ENCODE results near the gene KCTD10.

Gene KCTD10

DNA sequence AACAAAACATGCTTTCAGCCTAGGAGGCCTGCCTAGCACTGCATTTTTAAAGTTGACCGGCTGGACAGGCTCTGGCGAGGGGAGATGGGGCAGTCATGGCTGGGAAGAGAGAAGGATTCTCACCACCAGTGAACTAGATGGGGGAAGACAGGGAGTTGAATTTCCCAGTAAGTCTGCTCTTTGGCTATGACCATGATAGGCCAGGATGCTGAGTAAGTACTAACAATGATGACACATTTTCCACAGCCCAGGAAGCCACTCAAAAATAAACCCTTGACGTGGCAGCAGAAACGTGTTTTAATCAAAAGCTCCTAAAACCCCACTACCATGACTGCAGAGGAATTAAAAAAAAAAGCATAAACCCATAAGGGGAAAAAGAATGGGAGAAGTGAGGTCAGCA, 19.0 kb downstream of the KCTD10 start:
- H3K27ac ChIP-seq, result no peak overlapping the region
- TF ChIP-seq ZFX (IDR thresholded peaks at IDR 0.05; ENCODE audit: borderline replicate concordance), result no peak
- TF ChIP-seq, protein P1, sequence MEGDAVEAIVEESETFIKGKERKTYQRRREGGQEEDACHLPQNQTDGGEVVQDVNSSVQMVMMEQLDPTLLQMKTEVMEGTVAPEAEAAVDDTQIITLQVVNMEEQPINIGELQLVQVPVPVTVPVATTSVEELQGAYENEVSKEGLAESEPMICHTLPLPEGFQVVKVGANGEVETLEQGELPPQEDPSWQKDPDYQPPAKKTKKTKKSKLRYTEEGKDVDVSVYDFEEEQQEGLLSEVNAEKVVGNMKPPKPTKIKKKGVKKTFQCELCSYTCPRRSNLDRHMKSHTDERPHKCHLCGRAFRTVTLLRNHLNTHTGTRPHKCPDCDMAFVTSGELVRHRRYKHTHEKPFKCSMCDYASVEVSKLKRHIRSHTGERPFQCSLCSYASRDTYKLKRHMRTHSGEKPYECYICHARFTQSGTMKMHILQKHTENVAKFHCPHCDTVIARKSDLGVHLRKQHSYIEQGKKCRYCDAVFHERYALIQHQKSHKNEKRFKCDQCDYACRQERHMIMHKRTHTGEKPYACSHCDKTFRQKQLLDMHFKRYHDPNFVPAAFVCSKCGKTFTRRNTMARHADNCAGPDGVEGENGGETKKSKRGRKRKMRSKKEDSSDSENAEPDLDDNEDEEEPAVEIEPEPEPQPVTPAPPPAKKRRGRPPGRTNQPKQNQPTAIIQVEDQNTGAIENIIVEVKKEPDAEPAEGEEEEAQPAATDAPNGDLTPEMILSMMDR (IDR thresholded peaks at IDR 0.05), result no peak

DNA sequence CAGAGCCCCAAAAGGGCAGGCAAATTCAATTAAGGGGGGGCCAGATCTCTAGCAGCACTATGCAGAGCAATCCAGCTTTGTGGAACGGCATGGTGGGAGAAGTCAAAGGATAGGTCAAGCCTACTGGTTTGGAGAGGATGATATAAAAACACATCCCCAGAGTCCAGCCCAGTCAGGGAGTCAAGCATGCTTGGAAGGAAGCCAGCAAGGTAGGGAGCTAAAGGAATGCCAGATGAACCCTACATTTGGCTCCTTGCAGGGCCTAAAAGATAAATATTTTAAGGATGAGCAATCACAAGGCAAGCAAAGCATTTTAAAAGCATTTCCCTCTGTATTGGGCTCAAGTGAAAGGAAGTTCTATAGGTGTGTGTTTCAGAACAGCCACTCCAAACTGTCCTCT, 21.4 kb downstream of the KCTD10 start:
- TF ChIP-seq, protein P1 (IDR thresholded peaks at IDR 0.05), result no peak
- no peak for TF ChIP-seq ZFX (IDR thresholded peaks at IDR 0.05; ENCODE audit: borderline replicate concordance)
- no peak overlapping the region for H3K27ac ChIP-seq

DNA sequence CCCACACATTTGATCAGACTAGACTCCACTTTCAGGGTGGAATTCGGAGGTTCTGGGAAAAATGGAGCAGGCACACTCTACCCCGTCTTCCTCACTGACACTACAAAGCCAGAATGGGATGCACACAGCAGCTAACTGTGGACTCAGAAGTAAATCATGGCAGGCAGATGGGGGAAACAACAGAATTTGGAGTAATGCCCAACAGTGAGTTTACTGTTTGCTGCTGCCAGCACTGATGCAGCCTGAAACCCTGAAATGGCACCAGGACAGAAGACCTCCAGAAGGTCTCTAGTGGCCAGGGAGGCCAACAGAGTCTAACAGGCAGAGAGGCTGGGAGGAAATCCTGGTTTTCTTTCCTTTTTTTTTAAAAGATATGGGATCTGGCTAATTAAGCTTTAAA, 24.6 kb downstream of the KCTD10 start:
- no peak overlapping the region for H3K27ac ChIP-seq
- no peak for TF ChIP-seq ZFX (IDR thresholded peaks at IDR 0.05; ENCODE audit: borderline replicate concordance)
- TF ChIP-seq, protein P1 (IDR thresholded peaks at IDR 0.05), result no peak

DNA sequence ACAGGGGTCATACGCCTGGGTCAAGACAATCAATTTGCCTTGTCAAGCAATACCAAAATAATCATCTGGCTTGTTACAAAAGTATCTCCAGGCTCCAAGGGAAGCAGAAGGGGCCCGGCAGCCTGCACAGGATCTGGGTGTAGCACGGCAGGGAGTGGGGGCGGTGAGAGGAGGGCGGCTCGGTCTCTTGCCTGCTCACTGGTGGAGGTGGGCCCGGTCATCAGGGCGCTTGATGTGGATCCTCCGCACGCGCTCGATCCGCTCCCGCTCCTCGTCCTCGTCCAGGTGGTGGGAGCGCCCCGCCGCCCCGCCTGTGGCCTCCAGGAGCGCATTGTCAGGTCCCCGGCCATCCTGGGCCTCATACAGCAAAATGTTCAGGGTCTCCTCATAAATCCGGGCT, 25.7 kb downstream of the KCTD10 start:
- no peak for TF ChIP-seq ZFX (IDR thresholded peaks at IDR 0.05; ENCODE audit: borderline replicate concordance)
- TF ChIP-seq, protein P1 (IDR thresholded peaks at IDR 0.05), result no peak
- no peak overlapping the region for H3K27ac ChIP-seq

GRCh38 chr12:109450980-109451379, 26.1 kb downstream of the KCTD10 start:
- H3K27ac ChIP-seq, result no peak overlapping the region
- TF ChIP-seq, protein P1 (IDR thresholded peaks at IDR 0.05), result no peak
- TF ChIP-seq ZFX (IDR thresholded peaks at IDR 0.05; ENCODE audit: borderline replicate concordance), result no peak

GRCh38 chr12:109449845-109450532, 27.1 kb downstream of the KCTD10 start:
- no peak overlapping the region for H3K27ac ChIP-seq
- TF ChIP-seq, protein P1 (IDR thresholded peaks at IDR 0.05), result no peak
- no peak for TF ChIP-seq ZFX (IDR thresholded peaks at IDR 0.05; ENCODE audit: borderline replicate concordance)

GRCh38 chr12:109448707-109449390, 28.3 kb downstream of the KCTD10 start:
- TF ChIP-seq ZFX (IDR thresholded peaks at IDR 0.05; ENCODE audit: borderline replicate concordance), result no peak
- TF ChIP-seq, protein P1 (IDR thresholded peaks at IDR 0.05), result no peak
- no peak overlapping the region for H3K27ac ChIP-seq
